Measurements from ENCODE around the gene YY1AP1. TPM values are rescaled to one million over a fixed set of nuclear protein-coding genes. Genes with fewer than 3 reads are reported as not detected.

Gene YY1AP1
- total RNA-seq, 3 donors from 2014 or later (not counting 1 experiment from before 2014, with no cell fraction given), result 115 to 133 (median 115) TPM

GRCh38 chr1:155657463-155657862, 31.1 kb downstream of the YY1AP1 start:
- Histone ChIP-seq H3K4me1 (ENCODE audit: control insufficient read depth, insufficient read depth, low read length) (no peaks in the 10 kb centered on the region), H3K4me3 (ENCODE audit: low read length) (no peak overlapping the region), H3K36me3 (ENCODE audit: control insufficient read depth, insufficient read depth, low read length) (peaks cover 34% of the 10 kb centered on the region), H3K9me3 (ENCODE audit: control insufficient read depth, insufficient read depth, low read length) (no peaks in the 10 kb centered on the region), H3K27ac (ENCODE audit: low read length) (no peak overlapping the region), H3K27me3 (ENCODE audit: control insufficient read depth, insufficient read depth, low read length) (no peaks in the 10 kb centered on the region)
- no peaks in the 10 kb centered on the region for H3K27me3 Mint-ChIP-seq (ENCODE audit: low read depth in 2 of 2)
- no peaks in the 10 kb centered on the region for H3K9me3 Mint-ChIP-seq
- H3K4me1 Mint-ChIP-seq, result peaks cover 5% of the 10 kb centered on the region in 2 donors
- H3K4me3 Mint-ChIP-seq, result no peak overlapping the region
- 98% methylated on average over 2 of the region's 2 CpGs for WGBS (ENCODE audit: insufficient coverage)
- peak overlapping the region; percentile 5 to 55 for H3K27ac Mint-ChIP-seq
- DNase-seq (no peak), ATAC-seq (peak in 1 of 3 donors; percentile 12)
- intact Hi-C loops (cut with micrococcal nuclease), result no loop called here
- no peak for TF ChIP-seq CTCF (IDR thresholded peaks at IDR 0.05)
- peaks cover 23% of the 10 kb centered on the region for H3K36me3 Mint-ChIP-seq

GRCh38 chr1:155652951-155653350, 35.6 kb downstream of the YY1AP1 start:
- Mint-ChIP-seq H3K36me3 (no peaks in the 10 kb centered on the region), H3K27ac (no peak overlapping the region), H3K4me3 (no peak overlapping the region), H3K27me3 (ENCODE audit: low read depth in 2 of 2) (peaks cover 0 to 4% of the 10 kb centered on the region in 2 donors), H3K9me3 (no peaks in the 10 kb centered on the region), H3K4me1 (peaks cover 5% of the 10 kb centered on the region in 2 donors)
- Histone ChIP-seq H3K4me1 (ENCODE audit: control insufficient read depth, insufficient read depth, low read length) (no peaks in the 10 kb centered on the region), H3K27me3 (ENCODE audit: control insufficient read depth, insufficient read depth, low read length) (no peaks in the 10 kb centered on the region), H3K36me3 (ENCODE audit: control insufficient read depth, insufficient read depth, low read length) (no peaks in the 10 kb centered on the region), H3K27ac (ENCODE audit: low read length) (no peak overlapping the region), H3K9me3 (ENCODE audit: control insufficient read depth, insufficient read depth, low read length) (no peaks in the 10 kb centered on the region), H3K4me3 (ENCODE audit: low read length) (no peak overlapping the region)
- TF ChIP-seq CTCF (IDR thresholded peaks at IDR 0.05), result no peak
- intact Hi-C loops (cut with micrococcal nuclease), result no loop called here
- 100% methylated on average over 3 of the region's 3 CpGs for WGBS (ENCODE audit: insufficient coverage)
- DNase-seq, result no peak
- no peak for ATAC-seq

GRCh38 chr1:155651861-155652661, 36.5 kb downstream of the YY1AP1 start:
- Histone ChIP-seq H3K36me3 (ENCODE audit: control insufficient read depth, insufficient read depth, low read length) (no peaks in the 10 kb centered on the region), H3K4me3 (ENCODE audit: low read length) (no peak overlapping the region), H3K9me3 (ENCODE audit: control insufficient read depth, insufficient read depth, low read length) (no peaks in the 10 kb centered on the region), H3K4me1 (ENCODE audit: control insufficient read depth, insufficient read depth, low read length) (no peaks in the 10 kb centered on the region), H3K27ac (ENCODE audit: low read length) (no peak overlapping the region), H3K27me3 (ENCODE audit: control insufficient read depth, insufficient read depth, low read length) (no peaks in the 10 kb centered on the region)
- H3K9me3 Mint-ChIP-seq, result no peaks in the 10 kb centered on the region
- no peaks in the 10 kb centered on the region for H3K36me3 Mint-ChIP-seq
- DNase-seq (no peak), ATAC-seq (no peak)
- peaks cover 0 to 5% of the 10 kb centered on the region in 2 donors for H3K4me1 Mint-ChIP-seq
- H3K4me3 Mint-ChIP-seq, result no peak overlapping the region
- TF ChIP-seq CTCF (IDR thresholded peaks at IDR 0.05), result no peak
- no peak overlapping the region for H3K27ac Mint-ChIP-seq
- WGBS (ENCODE audit: insufficient coverage), result 67% methylated on average over 3 of the region's 3 CpGs
- peaks cover 0 to 4% of the 10 kb centered on the region in 2 donors for H3K27me3 Mint-ChIP-seq (ENCODE audit: low read depth in 2 of 2)
- intact Hi-C loops (cut with micrococcal nuclease), result no loop called here

All from natural killer cell (primary cell).